RWPE1 (cell line): ENCODE data around the gene LRRTM4.
"Not testable (repeated sequence)": the region's sequence is repeated elsewhere in the genome, so short reads cannot be mapped to it uniquely, and the experiment has no call there.

Experiments used
- CTCF ChIA-PET: fragments of 350-600 bp; sonication (Branson Sonifier 250); formaldehyde crosslinking; extraction: SDS; loops from one replicate; lab custom pipeline; 2021; lab: Yijun Ruan, JAX
- POLR2A ChIA-PET: fragments of 400-600 bp; formaldehyde crosslinking; extraction: SDS; loops from one replicate; lab custom pipeline; 2020; ENCODE audit warnings: antibody characterized with exemption; ENCODE audit not compliant: low non-redundant PET; lab: Yijun Ruan, JAX
- DNase-seq: peaks from one replicate; pipeline ENCODE4 v3.0.0; 2012; ENCODE audit warnings: low spot score
- H3K27ac ChIP-seq: fragments of 450-650 bp; 2 replicates; pipeline ENCODE4 v1.5.1; 2017
- TF ChIP-seq, protein P1 (sequence below): fragments of 450-650 bp; conservative IDR thresholded peaks from 2 replicates; pipeline ENCODE4 v1.5.1; 2017; ENCODE audit warnings: low read depth, mild to moderate bottlenecking

LRRTM4 gene

DNA sequence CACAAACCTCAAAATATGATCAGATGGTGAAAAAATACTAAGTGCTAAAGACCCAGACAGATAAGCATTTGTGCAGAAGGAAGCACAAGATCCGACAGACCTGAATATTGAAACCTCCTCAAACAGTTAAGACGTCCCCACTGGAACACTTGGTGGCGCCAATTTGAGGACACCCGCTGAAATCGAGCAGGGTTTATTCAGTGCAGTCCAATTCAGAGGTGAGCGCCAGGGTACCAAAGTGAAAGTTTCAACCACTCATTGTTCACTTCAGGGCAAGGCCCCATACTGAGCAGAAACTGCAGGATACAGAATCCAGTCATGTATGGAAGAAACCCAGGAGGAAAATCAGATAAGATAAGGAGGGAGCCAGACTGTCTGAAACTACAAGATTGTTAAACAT, 417.6 kb downstream of the LRRTM4 start:
- no peak overlapping the region for H3K27ac ChIP-seq
- CTCF ChIA-PET: no interaction called here
- DNase-seq: no peak
- TF ChIP-seq, protein P1, sequence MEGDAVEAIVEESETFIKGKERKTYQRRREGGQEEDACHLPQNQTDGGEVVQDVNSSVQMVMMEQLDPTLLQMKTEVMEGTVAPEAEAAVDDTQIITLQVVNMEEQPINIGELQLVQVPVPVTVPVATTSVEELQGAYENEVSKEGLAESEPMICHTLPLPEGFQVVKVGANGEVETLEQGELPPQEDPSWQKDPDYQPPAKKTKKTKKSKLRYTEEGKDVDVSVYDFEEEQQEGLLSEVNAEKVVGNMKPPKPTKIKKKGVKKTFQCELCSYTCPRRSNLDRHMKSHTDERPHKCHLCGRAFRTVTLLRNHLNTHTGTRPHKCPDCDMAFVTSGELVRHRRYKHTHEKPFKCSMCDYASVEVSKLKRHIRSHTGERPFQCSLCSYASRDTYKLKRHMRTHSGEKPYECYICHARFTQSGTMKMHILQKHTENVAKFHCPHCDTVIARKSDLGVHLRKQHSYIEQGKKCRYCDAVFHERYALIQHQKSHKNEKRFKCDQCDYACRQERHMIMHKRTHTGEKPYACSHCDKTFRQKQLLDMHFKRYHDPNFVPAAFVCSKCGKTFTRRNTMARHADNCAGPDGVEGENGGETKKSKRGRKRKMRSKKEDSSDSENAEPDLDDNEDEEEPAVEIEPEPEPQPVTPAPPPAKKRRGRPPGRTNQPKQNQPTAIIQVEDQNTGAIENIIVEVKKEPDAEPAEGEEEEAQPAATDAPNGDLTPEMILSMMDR: no peak
- POLR2A ChIA-PET: no interaction called here

DNA sequence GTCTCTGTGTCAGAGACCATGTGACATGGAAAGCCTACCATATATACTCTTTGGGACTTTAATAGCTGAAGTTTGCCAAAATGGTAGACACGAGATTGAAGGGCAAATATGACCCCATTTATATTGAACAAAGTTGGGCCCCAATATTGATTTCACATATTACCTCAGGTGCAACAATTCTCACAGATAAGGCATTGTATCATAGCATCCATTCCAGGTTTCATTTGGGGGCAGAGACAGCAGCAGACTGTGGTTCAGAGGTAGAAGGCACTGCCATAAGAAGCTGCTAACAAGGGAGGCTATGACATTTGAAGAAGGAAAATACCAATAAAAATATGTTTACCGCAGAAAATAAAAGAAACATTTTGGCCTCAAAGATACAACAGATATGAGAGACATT, 419.2 kb downstream of the LRRTM4 start:
- ChIA-PET POLR2A (no interaction called here), CTCF (no interaction called here)
- DNase-seq: no peak
- TF ChIP-seq, protein P1: no peak
- H3K27ac ChIP-seq: no peak overlapping the region

DNA sequence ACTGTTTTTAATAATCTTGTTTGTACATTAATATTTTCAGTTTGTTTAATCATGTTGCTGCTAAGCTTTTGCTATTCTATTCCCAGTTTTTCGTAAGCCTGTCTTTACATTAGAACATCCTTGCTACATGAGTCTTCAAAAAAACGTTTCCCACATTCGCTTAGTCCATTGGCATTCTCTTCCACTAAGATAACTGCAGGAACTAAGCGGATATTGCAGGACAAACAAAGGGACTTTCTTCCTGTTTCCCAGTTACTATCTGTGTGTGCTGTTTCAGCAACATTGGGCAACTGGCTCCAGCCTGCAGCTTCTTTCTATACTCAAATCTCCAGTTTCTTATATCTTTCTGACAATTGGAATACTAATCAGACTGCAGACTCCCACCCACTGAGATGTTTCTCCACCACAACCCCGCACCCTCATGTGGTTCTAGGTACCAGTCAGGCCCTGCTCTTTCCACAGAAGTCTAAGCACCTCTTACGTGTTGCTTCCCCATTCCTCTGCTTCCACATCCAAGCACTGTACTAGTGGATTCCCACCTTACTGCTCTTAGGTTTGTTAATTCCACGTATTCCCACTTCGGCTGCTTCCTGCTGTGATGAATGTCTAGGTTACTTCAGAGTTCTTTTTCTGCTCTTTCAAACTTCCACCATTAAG, 420.3 kb downstream of the LRRTM4 start:
- ChIA-PET POLR2A (no interaction called here), CTCF (no interaction called here)
- TF ChIP-seq, protein P1: no peak
- DNase-seq: no peak
- no peak overlapping the region for H3K27ac ChIP-seq

DNA sequence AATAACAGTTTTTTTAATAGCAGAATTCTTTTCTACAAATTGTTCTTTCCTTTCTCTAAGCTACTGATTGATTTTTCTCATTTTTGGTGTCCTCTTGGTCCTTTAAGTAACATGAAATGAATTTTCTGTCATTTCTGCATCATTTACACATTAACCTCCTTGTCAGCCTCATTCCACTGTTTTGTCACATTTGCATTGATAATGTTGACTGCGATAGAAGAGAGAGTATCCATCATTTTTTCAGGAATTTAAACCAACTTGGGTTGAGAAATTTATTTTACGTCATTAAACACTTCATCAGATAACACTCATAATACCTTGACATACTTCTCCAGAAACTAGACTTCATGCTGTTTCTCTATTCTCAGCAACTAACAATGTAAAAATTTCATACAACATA, 422.2 kb downstream of the LRRTM4 start:
- CTCF ChIA-PET: interaction anchor here (0.6 kb wide), 1 partner anchor 1491 kb away, joined by 3 read pairs; no protein-coding TSS in a partner anchor
- no peak overlapping the region for H3K27ac ChIP-seq
- POLR2A ChIA-PET: no interaction called here
- no peak for DNase-seq
- TF ChIP-seq, protein P1: no peak

DNA sequence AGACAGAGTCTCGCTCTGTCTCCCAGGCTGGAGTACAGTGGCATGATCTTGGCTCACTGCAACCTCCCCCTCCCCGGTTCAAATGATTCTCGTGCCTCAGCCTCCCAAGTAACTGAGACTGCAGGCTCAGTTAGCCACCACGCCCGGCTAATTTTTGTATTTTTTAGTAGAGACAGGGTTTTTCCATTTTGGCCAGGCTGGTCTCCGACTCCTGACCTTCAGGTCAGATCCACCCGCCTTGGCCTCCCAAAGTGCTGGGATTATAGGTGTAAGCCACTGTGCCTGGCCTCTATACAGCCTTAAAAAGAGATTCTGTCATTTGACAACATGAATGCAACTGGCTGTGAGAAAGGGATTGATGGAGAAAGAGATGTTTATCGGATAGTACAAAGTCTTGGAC, 426.7 kb downstream of the LRRTM4 start:
- POLR2A ChIA-PET: not testable (repeated sequence)

DNA sequence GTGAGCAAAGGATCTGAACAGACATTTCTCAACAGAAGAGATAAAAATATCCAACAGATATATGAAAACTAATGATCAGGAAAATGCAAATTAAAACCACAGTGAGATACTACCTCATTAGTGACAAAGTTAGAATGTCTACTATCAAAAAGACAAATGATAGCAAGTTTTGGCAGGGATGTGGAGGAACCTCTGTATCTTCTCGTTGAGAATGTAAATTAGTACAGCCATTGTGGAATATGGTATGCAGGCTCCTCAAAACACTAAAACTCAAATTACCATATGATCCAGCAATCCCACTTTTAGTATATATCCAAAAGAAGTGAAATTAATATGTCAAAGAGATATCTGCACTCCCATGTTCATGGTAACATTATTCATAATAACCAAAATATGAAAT, 427.1 kb downstream of the LRRTM4 start:
- POLR2A ChIA-PET: no interaction called here
- no peak for DNase-seq
- CTCF ChIA-PET: no interaction called here
- TF ChIP-seq, protein P1: no peak
- H3K27ac ChIP-seq: no peak overlapping the region

More for the DNA sequence above, 426.7 kb downstream of the LRRTM4 start:
- H3K27ac ChIP-seq, DNase-seq, CTCF ChIA-PET: not testable (repeated sequence)

DNA sequence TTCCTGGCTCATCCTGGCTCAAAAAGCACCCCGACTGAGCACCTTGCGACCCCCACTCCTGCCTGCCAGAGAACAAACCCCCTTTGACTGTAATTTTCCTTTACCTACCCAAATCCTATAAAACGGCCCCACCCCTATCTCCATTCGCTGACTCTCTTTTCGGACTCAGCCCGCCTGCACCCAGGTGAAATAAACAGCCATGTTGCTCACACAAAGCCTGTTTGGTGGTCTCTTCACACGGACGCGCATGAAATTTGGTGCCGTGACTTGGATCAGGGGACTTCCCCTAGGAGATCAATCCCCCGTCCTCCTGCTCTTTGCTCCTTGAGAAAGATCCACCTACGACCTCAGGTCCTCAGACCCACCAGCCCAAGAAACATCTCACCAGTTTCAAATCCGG, 433.8 kb downstream of the LRRTM4 start:
- CTCF ChIA-PET, POLR2A ChIA-PET, DNase-seq, H3K27ac ChIP-seq: not testable (repeated sequence)
